IPS-18a (cell line): Measurements from ENCODE around the gene GPR31.

ENCODE experiments used
- H3K27ac ChIP-seq: one replicate; pipeline ENCODE4 v1.5.1; 2013; ENCODE audit warnings: low read length
- H3K27me3 ChIP-seq: one replicate; pipeline ENCODE4 v1.6.1; 2013; ENCODE audit warnings: mild to moderate bottlenecking, low read length; ENCODE audit not compliant: control insufficient read depth, insufficient read depth
- H3K36me3 ChIP-seq: one replicate; pipeline ENCODE4 v1.6.1; 2013; ENCODE audit warnings: low read depth, low read length; ENCODE audit not compliant: control insufficient read depth
- H3K4me1 ChIP-seq: one replicate; pipeline ENCODE4 v1.6.1; 2013; ENCODE audit warnings: low read depth, low read length; ENCODE audit not compliant: control insufficient read depth
- H3K4me3 ChIP-seq: one replicate; pipeline ENCODE4 v1.5.1; 2013; ENCODE audit warnings: low read length
- H3K9ac ChIP-seq: one replicate; pipeline ENCODE4 v1.6.1; 2013; ENCODE audit warnings: mild to moderate bottlenecking, low read length, moderate library complexity
- H3K9me3 ChIP-seq: one replicate; pipeline ENCODE4 v1.6.1; 2013; ENCODE audit warnings: low read depth, low read length; ENCODE audit not compliant: control insufficient read depth

GPR31 gene

DNA sequence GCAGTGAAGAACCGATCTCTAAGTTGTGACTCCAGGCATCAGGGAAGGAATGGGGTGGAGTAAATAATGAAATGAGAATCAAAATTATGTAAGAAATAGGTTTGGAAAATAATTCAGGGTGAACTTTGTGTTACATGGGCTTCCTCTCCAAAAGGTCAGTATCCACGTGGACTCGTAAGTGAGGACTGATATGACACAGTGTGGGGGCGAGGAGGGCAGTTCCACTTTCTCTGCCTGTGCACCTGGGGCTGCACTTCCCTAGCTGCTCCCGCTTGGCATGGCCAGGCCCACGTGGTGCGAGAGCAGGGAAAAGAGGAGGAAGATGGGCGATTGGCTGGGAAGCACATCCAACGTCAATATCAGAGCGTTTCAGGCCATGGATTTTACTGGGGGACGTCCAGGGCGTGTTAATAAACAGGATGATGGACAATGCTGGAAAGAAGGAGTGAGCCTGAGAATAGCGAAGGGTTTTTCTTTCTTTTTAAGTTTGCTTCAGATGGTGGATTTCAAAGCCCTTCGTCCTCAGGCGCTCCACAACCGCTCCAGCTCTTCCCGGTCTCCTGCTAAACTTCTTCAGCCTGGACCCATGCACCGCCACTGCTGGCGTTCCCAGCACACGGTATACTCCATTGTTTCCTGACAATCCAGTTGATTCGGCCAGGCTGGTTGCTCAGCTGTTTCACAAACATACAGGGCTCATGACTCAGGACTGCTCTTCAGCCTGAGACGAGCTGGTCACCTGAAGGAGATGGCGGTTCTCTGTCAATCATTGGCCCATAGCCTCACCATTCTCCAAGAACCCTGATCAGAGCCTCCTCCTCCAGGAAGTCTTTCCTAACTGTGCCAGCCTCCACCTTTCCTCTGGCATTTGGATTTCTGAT, 23.1 kb downstream of the GPR31 start:
- no peak overlapping the region for H3K4me3 ChIP-seq
- H3K9ac ChIP-seq = no peak overlapping the region
- H3K4me1 ChIP-seq = no peaks in the 10 kb centered on the region
- no peak overlapping the region for H3K27ac ChIP-seq
- no peaks in the 10 kb centered on the region for H3K27me3 ChIP-seq
- H3K36me3 ChIP-seq = no peaks in the 10 kb centered on the region
- no peaks in the 10 kb centered on the region for H3K9me3 ChIP-seq

DNA sequence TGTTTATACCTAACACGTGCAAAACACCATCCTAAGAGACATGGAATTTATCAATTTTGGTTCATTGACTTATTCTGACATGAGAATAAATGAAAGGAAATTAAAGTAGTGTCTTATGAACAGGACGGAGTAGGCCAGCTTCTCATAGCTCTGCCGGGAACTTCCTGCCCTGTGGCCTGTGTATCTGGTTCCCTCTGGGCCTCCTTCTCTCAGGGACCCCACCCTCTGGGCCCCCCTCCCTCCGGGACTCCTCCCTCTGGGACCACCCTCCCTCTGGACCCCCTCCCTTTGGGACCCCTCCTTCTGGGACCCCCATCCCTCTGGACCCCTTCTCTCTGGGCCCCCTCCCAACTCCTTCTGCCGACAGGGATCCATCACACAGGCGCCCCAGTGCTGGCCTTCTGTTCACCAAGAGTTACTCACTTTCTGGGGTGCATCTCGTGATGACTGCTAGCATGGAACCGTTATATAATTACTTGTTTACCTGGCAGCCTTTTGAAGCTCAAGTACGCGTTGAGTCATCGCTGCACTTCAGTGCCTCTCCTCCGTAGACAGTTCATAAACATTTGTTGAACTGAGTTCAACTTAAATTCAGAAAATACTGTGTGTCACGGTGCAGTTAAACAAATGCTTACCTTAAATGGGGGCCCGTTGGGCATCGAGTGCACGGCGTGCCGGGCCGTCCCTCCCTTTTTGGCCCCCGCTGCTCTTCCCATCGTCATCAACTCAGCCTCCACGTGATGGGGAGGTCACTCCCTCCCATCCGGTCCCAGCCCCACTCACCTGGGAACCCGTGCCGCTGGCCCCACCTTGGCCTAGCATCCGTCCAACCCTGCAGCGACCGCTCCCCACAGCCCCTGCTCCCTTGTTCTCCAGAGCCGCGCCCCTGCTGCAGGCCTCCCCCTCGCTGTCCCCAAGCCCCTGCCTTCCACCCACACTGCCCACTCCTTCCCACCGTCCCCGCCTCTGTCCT, 26.8 kb downstream of the GPR31 start:
- no peak overlapping the region for H3K9ac ChIP-seq
- no peak overlapping the region for H3K4me3 ChIP-seq
- no peaks in the 10 kb centered on the region for H3K36me3 ChIP-seq
- H3K9me3 ChIP-seq = no peaks in the 10 kb centered on the region
- H3K27ac ChIP-seq = no peak overlapping the region
- H3K27me3 ChIP-seq = no peaks in the 10 kb centered on the region
- no peaks in the 10 kb centered on the region for H3K4me1 ChIP-seq

DNA sequence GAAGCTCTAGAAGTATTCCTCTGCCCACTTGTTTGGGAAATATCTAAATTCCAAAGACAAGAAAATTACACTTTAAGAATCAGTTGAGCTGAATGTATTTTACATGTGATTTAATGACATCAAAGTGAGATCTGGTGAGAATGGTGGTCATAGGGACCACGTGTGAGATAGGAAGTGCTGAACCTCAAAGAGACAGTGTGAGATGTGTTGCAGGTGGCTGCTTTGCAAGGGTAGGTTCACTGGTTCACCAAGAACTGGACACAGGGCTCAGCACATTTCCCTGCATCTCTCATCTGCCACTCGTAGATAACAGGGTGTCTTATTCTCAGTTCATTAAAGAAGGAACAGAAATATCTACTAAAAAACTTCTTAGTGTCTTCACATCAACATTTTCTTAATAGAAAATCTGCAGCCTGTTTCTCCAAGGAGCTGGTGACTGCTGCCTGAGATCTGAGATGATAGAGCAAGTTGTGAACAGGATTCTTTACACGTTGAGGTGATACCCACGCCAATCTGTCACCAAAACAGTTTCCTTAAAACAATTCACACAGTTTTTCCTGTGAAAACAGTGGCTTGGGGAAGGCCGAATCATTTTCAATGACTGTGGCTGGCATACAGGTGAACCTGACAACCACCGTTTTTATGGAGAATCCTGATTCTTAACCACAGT, 27.6 kb downstream of the GPR31 start:
- Histone ChIP-seq H3K4me1 (no peaks in the 10 kb centered on the region), H3K9ac (no peak overlapping the region), H3K4me3 (no peak overlapping the region), H3K9me3 (no peaks in the 10 kb centered on the region), H3K27me3 (no peaks in the 10 kb centered on the region), H3K36me3 (no peaks in the 10 kb centered on the region), H3K27ac (no peak overlapping the region)

DNA sequence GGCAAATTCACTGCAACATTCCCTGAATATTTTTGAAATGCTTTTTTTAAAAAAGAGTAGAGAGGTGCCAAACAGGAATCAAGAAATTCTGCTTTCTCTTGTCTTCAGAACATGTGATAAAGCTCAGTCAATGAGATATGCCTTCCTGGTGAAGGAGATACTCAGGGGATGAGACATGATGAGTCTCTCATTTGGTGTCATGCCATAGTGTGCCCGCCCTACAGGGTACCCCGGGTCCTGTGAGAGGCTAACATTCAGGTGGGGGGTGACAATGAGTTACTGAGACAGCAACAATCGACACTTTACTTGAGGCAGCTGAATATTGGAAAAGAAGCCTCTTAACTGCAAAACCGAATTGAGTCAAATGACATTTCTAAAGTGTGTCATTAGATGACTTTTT, 28.2 kb downstream of the GPR31 start:
- Histone ChIP-seq H3K27ac (no peak overlapping the region), H3K27me3 (no peaks in the 10 kb centered on the region), H3K4me1 (no peaks in the 10 kb centered on the region), H3K9me3 (no peaks in the 10 kb centered on the region), H3K9ac (no peak overlapping the region), H3K4me3 (no peak overlapping the region), H3K36me3 (no peaks in the 10 kb centered on the region)

DNA sequence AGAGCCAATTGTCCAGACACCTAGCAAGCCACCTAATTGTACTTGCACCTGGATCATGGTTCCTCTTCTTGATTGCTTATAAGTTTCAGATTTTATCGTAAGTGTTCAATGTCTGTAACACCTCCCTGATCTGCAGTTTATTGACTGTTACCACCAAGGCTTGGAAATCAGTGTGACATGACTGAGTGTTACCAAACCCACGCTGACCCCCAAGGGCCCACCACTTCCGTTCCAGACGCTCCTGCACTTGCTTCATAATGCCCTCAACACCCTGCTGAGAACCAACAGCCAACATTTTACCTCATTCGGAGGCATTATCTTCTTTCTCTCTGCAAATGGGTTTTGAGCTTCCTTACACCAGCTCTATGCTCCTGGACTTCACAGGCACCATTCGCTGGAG, 28.6 kb downstream of the GPR31 start:
- Histone ChIP-seq H3K9ac (no peak overlapping the region), H3K4me1 (no peaks in the 10 kb centered on the region), H3K9me3 (no peaks in the 10 kb centered on the region)

DNA sequence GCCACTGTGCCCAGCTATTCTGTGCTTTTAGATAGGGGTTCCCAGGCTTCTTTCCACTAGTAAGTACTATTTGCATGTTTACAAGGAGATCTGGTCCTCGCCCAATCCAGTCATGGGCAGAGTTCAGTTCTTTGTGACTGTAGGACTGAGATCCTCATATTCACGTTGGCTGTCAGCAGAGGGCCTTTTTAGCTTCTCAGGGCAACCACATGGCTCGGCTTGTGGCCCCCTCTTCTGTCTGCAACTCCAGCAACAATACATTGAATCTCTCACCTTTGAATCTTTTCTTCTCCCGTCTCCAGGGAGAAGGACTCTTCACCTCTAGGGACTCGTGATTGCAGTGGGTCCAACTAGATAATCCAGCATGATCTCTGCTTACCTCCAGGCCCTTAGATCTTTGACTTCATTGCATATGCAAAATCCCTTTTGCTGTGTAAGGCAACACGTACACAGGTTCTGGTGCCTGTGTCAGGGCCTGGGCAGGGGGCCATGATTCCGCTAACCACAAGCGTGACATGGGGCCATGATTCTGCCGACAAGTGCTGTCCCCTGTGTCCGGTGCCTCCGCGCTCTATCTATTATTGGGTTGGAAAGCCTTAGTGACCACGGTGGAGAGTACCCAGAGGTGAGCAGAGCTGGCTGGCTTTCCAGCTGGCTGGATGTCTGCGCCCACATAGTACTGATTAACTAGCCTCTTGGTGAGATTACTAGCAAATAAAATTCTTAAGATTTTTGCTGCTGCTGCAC, 29.8 kb downstream of the GPR31 start:
- H3K4me1 ChIP-seq = no peaks in the 10 kb centered on the region
- H3K4me3 ChIP-seq = no peak overlapping the region
- no peaks in the 10 kb centered on the region for H3K9me3 ChIP-seq
- H3K27me3 ChIP-seq = no peaks in the 10 kb centered on the region
- H3K36me3 ChIP-seq = no peaks in the 10 kb centered on the region
- H3K27ac ChIP-seq = no peak overlapping the region
- H3K9ac ChIP-seq = no peak overlapping the region

More for the DNA sequence above, 28.6 kb downstream of the GPR31 start:
- Histone ChIP-seq H3K27ac (no peak overlapping the region), H3K4me3 (no peak overlapping the region), H3K36me3 (no peaks in the 10 kb centered on the region), H3K27me3 (no peaks in the 10 kb centered on the region)

DNA sequence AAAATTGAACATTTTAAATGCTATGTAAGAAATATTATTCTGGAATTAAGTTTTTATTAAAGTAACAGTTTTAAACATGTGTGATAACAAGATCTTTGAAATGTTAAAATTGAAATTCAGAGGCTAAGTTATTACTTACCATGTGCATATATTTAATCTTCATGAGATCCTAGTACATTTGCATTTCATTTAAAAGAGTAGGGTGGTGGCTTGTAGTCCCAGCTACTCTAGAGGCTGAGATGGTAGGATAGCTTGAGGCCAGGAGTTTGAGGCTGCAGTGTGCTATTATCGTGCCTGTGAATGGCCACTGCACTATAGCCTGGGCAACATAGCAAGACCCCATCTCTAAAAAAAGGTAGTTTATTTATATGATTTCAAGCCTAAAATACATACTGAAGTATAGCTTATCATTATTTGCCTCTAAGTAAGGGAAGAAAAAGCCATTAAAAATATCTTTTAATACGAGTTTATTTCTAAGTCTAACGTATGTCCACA, 31.9 kb downstream of the GPR31 start:
- no peak overlapping the region for H3K4me3 ChIP-seq
- no peaks in the 10 kb centered on the region for H3K36me3 ChIP-seq
- H3K4me1 ChIP-seq = no peaks in the 10 kb centered on the region
- H3K27me3 ChIP-seq = no peaks in the 10 kb centered on the region
- H3K9ac ChIP-seq = no peak overlapping the region
- H3K27ac ChIP-seq = no peak overlapping the region
- no peaks in the 10 kb centered on the region for H3K9me3 ChIP-seq

DNA sequence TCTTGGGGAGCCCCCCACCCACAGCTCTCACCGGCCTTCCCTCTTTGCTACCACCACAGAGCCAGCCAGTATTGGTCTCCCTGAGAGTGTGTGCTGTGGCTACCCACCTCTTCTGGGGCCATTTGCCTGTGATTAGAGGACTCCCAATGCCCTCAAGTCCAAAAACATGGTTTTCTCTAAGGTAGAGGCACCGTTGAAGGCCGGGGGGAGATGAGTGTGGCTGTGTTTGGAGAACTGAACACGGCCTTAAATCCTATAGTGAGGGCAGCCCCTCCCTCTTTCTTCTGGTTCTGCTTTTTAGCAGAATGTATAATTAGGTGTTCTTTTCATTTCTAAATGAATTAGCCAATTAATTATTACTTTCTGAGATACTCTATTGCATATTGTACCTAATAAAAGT, 32.4 kb downstream of the GPR31 start:
- no peaks in the 10 kb centered on the region for H3K36me3 ChIP-seq
- H3K9me3 ChIP-seq = no peaks in the 10 kb centered on the region
- no peaks in the 10 kb centered on the region for H3K4me1 ChIP-seq
- H3K4me3 ChIP-seq = no peak overlapping the region
- no peaks in the 10 kb centered on the region for H3K27me3 ChIP-seq
- no peak overlapping the region for H3K27ac ChIP-seq
- no peak overlapping the region for H3K9ac ChIP-seq

DNA sequence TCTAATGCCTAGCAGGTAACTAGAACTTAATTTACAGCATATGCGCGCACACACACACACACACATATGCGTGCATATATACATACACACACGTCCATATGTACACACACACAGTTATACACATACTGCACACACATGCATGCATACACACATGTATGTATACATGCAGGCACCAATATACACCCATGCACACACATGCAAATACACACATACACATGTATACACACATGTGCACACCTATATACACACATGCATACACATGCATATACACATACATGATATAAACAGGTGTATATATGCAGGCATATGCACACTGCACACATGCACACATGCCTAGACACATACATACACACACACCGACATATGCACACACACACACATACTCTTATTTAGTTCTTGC, 33.0 kb downstream of the GPR31 start:
- Histone ChIP-seq H3K27ac (no peak overlapping the region), H3K4me3 (no peak overlapping the region), H3K9ac (no peak overlapping the region), H3K27me3 (no peaks in the 10 kb centered on the region), H3K9me3 (no peaks in the 10 kb centered on the region), H3K4me1 (no peaks in the 10 kb centered on the region), H3K36me3 (no peaks in the 10 kb centered on the region)

DNA sequence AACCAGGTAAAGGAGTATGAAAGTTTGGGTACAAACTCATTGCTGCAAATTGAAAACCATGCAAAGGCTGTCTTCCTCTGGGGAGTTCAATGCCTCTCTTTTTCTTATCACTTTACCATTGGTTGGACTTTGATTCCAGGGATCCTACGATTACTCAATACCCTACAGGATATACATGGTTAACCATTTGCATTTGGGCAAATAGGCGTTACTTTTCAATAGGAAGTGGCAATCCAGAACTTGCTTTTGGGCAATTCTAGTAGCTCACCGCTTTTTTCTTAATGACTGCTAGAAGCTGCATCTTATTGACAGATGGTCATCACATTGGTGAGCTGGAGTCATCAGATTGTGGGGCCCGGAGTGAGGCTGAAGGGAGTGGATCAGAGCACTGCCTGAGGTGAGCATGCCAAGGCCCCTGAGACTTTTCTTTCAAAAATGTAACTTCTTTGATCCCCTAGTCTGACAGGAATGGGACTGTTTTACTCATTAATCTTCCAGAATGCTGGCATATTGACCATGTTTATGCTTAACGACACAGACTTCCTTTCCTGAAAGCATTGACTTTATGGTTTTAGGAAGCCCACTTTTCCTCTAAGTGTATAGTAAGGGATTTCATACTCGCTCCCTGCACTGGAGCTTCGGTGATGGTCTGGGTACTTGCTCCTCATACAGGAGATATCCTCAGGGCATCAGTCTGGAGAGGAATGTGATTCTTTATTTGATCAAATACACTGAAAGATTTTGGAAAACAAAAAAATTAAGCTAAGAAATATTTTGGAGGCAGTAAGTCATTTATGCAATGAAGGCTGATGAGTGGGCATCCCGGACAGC, 34.7 kb downstream of the GPR31 start, which contains the start of gene CCR6:
CCR6 (plus strand) TSS at position 270 of the 831 bp plus-strand sequence. CDS start 13,039 bp downstream, outside the sequence.
- Histone ChIP-seq H3K9me3 (no peaks in the 10 kb centered on the region), H3K36me3 (no peaks in the 10 kb centered on the region), H3K27ac (no peak within 1 kb of the TSS), H3K27me3 (no peaks in the 10 kb centered on the region), H3K4me1 (no peaks in the 10 kb centered on the region), H3K4me3 (no peak within 1 kb of the TSS), H3K9ac (no peak within 1 kb of the TSS)
